Stimulated activated CD8-positive, alpha-beta memory T cell treated with anti-CD3 and anti-CD28 coated beads, Interleukin-15, amount 100 ng/mL, for 1 hour (primary cell): ENCODE results near the gene GOLGA8M.
"Not testable (repeated sequence)": the region's sequence is repeated elsewhere in the genome, so short reads cannot be mapped to it uniquely, and the experiment has no call there.

Source experiments
- DNase-seq: peaks from one replicate; pipeline ENCODE4 v3.0.0-alpha.2; 2020; ENCODE audit warnings: low read depth

GOLGA8M gene

GRCh38 chr15:28712270-28712669, at the start of gene GOLGA8M:
Gene GOLGA8M, minus strand, starts transcription at chr15:28712421. Its CDS starts 98 bp downstream, at chr15:28712323.
- DNase-seq, result not testable (repeated sequence)

- not testable (repeated sequence) for DNase-seq
Observed at GRCh38 chr15:28742890-28743289, 30.7 kb upstream of the GOLGA8M start.

- not testable (repeated sequence) for DNase-seq
Observed at GRCh38 chr15:28738590-28739292, 26.5 kb upstream of the GOLGA8M start.

GRCh38 chr15:28738200-28738561, 26.0 kb upstream of the GOLGA8M start:
- DNase-seq, result not testable (repeated sequence)

- not testable (repeated sequence) for DNase-seq
Observed at GRCh38 chr15:28737521-28738199, 25.4 kb upstream of the GOLGA8M start.

GRCh38 chr15:28728061-28728460, 15.8 kb upstream of the GOLGA8M start:
- DNase-seq, result not testable (repeated sequence)

- DNase-seq, result not testable (repeated sequence)
Observed at GRCh38 chr15:28727026-28727425, 14.8 kb upstream of the GOLGA8M start.

- no peak for DNase-seq
Observed at GRCh38 chr15:28726102-28726501, 13.9 kb upstream of the GOLGA8M start.

- no peak for DNase-seq
Observed at GRCh38 chr15:28725556-28725955, 13.3 kb upstream of the GOLGA8M start.

- not testable (repeated sequence) for DNase-seq
Observed at GRCh38 chr15:28723986-28724385, 11.8 kb upstream of the GOLGA8M start.

- not testable (repeated sequence) for DNase-seq
Observed at GRCh38 chr15:28719626-28720025, 7.4 kb upstream of the GOLGA8M start.

- DNase-seq, result not testable (repeated sequence)
Observed at GRCh38 chr15:28718576-28718975, 6.4 kb upstream of the GOLGA8M start.

GRCh38 chr15:28714176-28714575, 2.0 kb upstream of the GOLGA8M start:
- DNase-seq, result not testable (repeated sequence)

GRCh38 chr15:28703927-28704326, 8.3 kb downstream of the GOLGA8M start:
- DNase-seq, result not testable (repeated sequence)

- not testable (repeated sequence) for DNase-seq
Observed at GRCh38 chr15:28702427-28702826, 9.8 kb downstream of the GOLGA8M start.

GRCh38 chr15:28694006-28694751, 18.0 kb downstream of the GOLGA8M start:
- DNase-seq, result not testable (repeated sequence)

GRCh38 chr15:28693021-28693420, 19.2 kb downstream of the GOLGA8M start:
- DNase-seq, result not testable (repeated sequence)

- not testable (repeated sequence) for DNase-seq
Observed at GRCh38 chr15:28673533-28673932, 38.7 kb downstream of the GOLGA8M start.

- DNase-seq, result not testable (repeated sequence)
Observed at GRCh38 chr15:28672122-28672521, 40.1 kb downstream of the GOLGA8M start.

GRCh38 chr15:28666402-28666801, 45.8 kb downstream of the GOLGA8M start:
- DNase-seq, result not testable (repeated sequence)

- DNase-seq, result not testable (repeated sequence)
Observed at GRCh38 chr15:28664575-28664974, 47.6 kb downstream of the GOLGA8M start.

- DNase-seq, result not testable (repeated sequence)
Observed at GRCh38 chr15:28663717-28664116, 48.5 kb downstream of the GOLGA8M start.

- DNase-seq, result not testable (repeated sequence)
Observed at GRCh38 chr15:28660750-28661149, 51.5 kb downstream of the GOLGA8M start.
